ENCODE data around the gene UBR7. TPM values are rescaled to one million over a fixed set of nuclear protein-coding genes. Genes with fewer than 3 reads are reported as not detected.
A peak's percentile ranks its signal among the peaks of the same experiment; 100 is the strongest.

UBR7 gene
- total RNA-seq, 1 experiment from 2014 or later = 61.3 TPM

DNA sequence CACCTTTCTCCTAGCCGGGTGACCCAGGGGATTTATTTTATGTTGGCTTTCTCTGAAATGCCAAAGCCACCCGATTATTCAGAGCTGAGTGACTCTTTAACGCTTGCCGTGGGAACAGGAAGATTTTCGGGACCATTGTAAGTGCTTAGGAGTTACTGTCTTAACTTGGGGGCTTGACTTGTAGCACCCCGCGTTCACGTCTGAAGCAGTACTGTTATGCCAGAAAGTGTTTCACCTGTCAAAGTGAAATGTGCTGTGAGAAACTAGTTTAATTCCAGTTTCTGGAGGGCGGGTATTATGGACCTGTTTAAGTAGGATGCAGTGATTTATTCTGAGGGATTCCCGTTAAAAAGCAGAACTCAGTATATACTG lies 21.7 kb upstream of the UBR7 start:
- Histone ChIP-seq H3K9me2 (replicated peaks; ENCODE audit: low read length) (no peaks in the 10 kb centered on the region), H3K79me2 (ENCODE audit: low read length) (peaks cover 46% of the 10 kb centered on the region), H3K4me2 (ENCODE audit: low read length) (peak overlapping the region; percentile 92), H3F3A (ENCODE audit: low read length, unreplicated experiment) (no peaks in the 10 kb centered on the region), H3K27me3 (ENCODE audit: low read length) (no peaks in the 10 kb centered on the region), H3K9ac (ENCODE audit: low read length) (peak overlapping the region; percentile 74), H3K36me3 (ENCODE audit: low read depth, low read length) (peaks cover 13% of the 10 kb centered on the region; the same call in 1 of the 2 replicates), H3K4me3 (ENCODE audit: low read length) (peak overlapping the region; percentile 93), H3K4me1 (ENCODE audit: insufficient read depth, low read length) (peaks cover 19% of the 10 kb centered on the region), H4K20me1 (ENCODE audit: low read length) (0 out of 2 replicates have a peak, but pooled peaks cover 8% of the 10 kb centered on the region), H2AFZ (ENCODE audit: low read length) (peak overlapping the region; percentile 79; the same call in 1 of the 2 replicates), H3K27ac (ENCODE audit: low read length) (peak overlapping the region; percentile 62), H3K9me3 (ENCODE audit: low read length) (no peaks in the 10 kb centered on the region)
- ATAC-seq (peak; percentile 2; the same call in 1 of the 2 replicates), DNase-seq (peak; percentile 10)
- intact Hi-C loops (cut with micrococcal nuclease) = loop anchor here (2.0 kb wide), 1 partner anchor 21 kb away; the partner anchor contains the start of genes GON7 and UBR7
- POLR2A ChIA-PET (ENCODE audit: unreplicated experiment) = interaction anchor here (0.6 to 0.7 kb wide), 2 partner anchors 22 to 237 kb away, joined by 3 to 5 read pairs; partner anchors contain the start of genes GON7 and UBR7
- no TSS peak for BruUV-seq (replicated peaks)
- CTCF ChIA-PET = interaction anchor here (1.1 kb wide), 1 partner anchor 34 kb away, joined by 5 read pairs; no protein-coding TSS in a partner anchor
- TF ChIP-seq, protein P1, sequence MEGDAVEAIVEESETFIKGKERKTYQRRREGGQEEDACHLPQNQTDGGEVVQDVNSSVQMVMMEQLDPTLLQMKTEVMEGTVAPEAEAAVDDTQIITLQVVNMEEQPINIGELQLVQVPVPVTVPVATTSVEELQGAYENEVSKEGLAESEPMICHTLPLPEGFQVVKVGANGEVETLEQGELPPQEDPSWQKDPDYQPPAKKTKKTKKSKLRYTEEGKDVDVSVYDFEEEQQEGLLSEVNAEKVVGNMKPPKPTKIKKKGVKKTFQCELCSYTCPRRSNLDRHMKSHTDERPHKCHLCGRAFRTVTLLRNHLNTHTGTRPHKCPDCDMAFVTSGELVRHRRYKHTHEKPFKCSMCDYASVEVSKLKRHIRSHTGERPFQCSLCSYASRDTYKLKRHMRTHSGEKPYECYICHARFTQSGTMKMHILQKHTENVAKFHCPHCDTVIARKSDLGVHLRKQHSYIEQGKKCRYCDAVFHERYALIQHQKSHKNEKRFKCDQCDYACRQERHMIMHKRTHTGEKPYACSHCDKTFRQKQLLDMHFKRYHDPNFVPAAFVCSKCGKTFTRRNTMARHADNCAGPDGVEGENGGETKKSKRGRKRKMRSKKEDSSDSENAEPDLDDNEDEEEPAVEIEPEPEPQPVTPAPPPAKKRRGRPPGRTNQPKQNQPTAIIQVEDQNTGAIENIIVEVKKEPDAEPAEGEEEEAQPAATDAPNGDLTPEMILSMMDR (conservative IDR thresholded peaks at IDR 0.05; ENCODE audit: low read depth, low read length) = no peak
- TF ChIP-seq EZH2phosphoT487 (IDR thresholded peaks at IDR 0.05; ENCODE audit: borderline replicate concordance, low read length) (no peak), EZH2 (IDR thresholded peaks at IDR 0.05; ENCODE audit: low read length, unreplicated experiment) (no peak)

DNA sequence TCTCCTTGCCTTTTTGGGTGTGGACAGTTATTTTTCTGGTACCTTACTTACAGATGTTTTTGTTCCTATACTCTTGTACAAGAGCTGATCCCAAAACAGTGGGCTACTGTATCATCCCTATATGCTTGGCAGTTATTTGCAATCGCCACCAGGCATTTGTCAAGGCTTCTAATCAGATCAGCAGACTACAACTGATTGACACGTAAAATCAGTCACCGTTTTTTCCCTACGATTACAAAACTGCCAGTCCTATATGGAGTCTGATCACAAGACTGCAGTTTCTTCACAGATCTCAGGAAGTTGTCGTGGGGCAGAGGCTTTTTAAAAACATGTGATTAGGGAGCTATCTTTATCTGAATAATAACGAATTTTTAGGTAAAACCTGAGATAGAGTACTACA lies 20.6 kb upstream of the UBR7 start:
- no peaks in the 10 kb centered on the region for H3K27me3 ChIP-seq (ENCODE audit: low read length)
- TSS peak; percentile 61 for BruUV-seq (replicated peaks)
- ChIA-PET POLR2A (ENCODE audit: unreplicated experiment) (interaction anchor here (0.8 kb wide), 1 partner anchor 20 kb away, joined by 3 read pairs; the partner anchor contains the start of genes GON7 and UBR7), CTCF (no interaction called here)
- 0 out of 2 replicates have a peak, but pooled peaks cover 8% of the 10 kb centered on the region for H4K20me1 ChIP-seq (ENCODE audit: low read length)
- no peak overlapping the region for H3K27ac ChIP-seq (ENCODE audit: low read length)
- no peaks in the 10 kb centered on the region for H3K9me2 ChIP-seq (replicated peaks; ENCODE audit: low read length)
- no peak for ATAC-seq
- H3K4me1 ChIP-seq (ENCODE audit: insufficient read depth, low read length) = peaks cover 19% of the 10 kb centered on the region
- H2AFZ ChIP-seq (ENCODE audit: low read length) = no peak overlapping the region
- peaks cover 13% of the 10 kb centered on the region; the same call in 1 of the 2 replicates for H3K36me3 ChIP-seq (ENCODE audit: low read depth, low read length)
- H3K9ac ChIP-seq (ENCODE audit: low read length) = no peak overlapping the region
- TF ChIP-seq EZH2phosphoT487 (IDR thresholded peaks at IDR 0.05; ENCODE audit: borderline replicate concordance, low read length) = no peak
- TF ChIP-seq EZH2 (IDR thresholded peaks at IDR 0.05; ENCODE audit: low read length, unreplicated experiment) = no peak
- TF ChIP-seq, protein P1 (conservative IDR thresholded peaks at IDR 0.05; ENCODE audit: low read depth, low read length) = no peak
- peak overlapping the region; percentile 92 for H3K4me2 ChIP-seq (ENCODE audit: low read length)
- no peak for DNase-seq
- no peaks in the 10 kb centered on the region for H3K9me3 ChIP-seq (ENCODE audit: low read length)
- intact Hi-C loops (cut with micrococcal nuclease) = no loop called here
- peaks cover 46% of the 10 kb centered on the region for H3K79me2 ChIP-seq (ENCODE audit: low read length)
- no peaks in the 10 kb centered on the region for H3F3A ChIP-seq (ENCODE audit: low read length, unreplicated experiment)
- H3K4me3 ChIP-seq (ENCODE audit: low read length) = peak overlapping the region; percentile 93; the same call in 1 of the 2 replicates

DNA sequence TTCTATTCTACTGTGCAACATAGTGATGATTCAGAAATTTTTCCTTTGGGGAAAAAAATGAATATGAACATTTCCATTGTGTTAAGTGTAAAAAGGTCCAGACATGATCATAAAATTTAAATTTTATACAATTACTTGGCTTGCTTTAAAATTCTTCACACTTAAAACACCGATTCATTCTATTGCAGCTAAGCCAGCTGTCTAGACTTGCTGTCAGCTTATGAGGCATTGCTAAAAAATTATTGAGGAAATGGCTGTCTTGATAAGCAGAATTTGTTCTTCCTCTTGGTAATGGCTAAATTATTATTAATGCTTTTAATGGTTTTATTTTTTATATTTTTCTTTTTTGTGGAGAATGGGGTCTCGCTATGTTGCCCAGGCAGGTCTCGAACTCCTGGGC lies 20.1 kb upstream of the UBR7 start:
- no TSS peak for BruUV-seq (replicated peaks)
- H3K27me3 ChIP-seq (ENCODE audit: low read length) = no peaks in the 10 kb centered on the region

More for the DNA sequence above, 20.1 kb upstream of the UBR7 start:
- H3K9ac ChIP-seq (ENCODE audit: low read length) = no peak overlapping the region
- H3K27ac ChIP-seq (ENCODE audit: low read length) = no peak overlapping the region
- peak overlapping the region; percentile 92; the same call in 1 of the 2 replicates for H3K4me2 ChIP-seq (ENCODE audit: low read length)
- H3K79me2 ChIP-seq (ENCODE audit: low read length) = peaks cover 46% of the 10 kb centered on the region
- H2AFZ ChIP-seq (ENCODE audit: low read length) = no peak overlapping the region
- no peak for ATAC-seq
- ChIA-PET CTCF (no interaction called here), POLR2A (ENCODE audit: unreplicated experiment) (interaction anchor here (0.8 kb wide), 1 partner anchor 20 kb away, joined by 3 read pairs; the partner anchor contains the start of genes GON7 and UBR7)
- peaks cover 13% of the 10 kb centered on the region; the same call in 1 of the 2 replicates for H3K36me3 ChIP-seq (ENCODE audit: low read depth, low read length)
- intact Hi-C loops (cut with micrococcal nuclease) = no loop called here
- TF ChIP-seq, protein P1 (conservative IDR thresholded peaks at IDR 0.05; ENCODE audit: low read depth, low read length) = no peak
- TF ChIP-seq EZH2phosphoT487 (IDR thresholded peaks at IDR 0.05; ENCODE audit: borderline replicate concordance, low read length) (no peak), EZH2 (IDR thresholded peaks at IDR 0.05; ENCODE audit: low read length, unreplicated experiment) (no peak)
- H3K4me3 ChIP-seq (ENCODE audit: low read length) = no peak overlapping the region
- peaks cover 19% of the 10 kb centered on the region for H3K4me1 ChIP-seq (ENCODE audit: insufficient read depth, low read length)
- no peak for DNase-seq
- no peaks in the 10 kb centered on the region for H3F3A ChIP-seq (ENCODE audit: low read length, unreplicated experiment)
- 0 out of 2 replicates have a peak, but pooled peaks cover 8% of the 10 kb centered on the region for H4K20me1 ChIP-seq (ENCODE audit: low read length)
- H3K9me2 ChIP-seq (replicated peaks; ENCODE audit: low read length) = no peaks in the 10 kb centered on the region
- no peaks in the 10 kb centered on the region for H3K9me3 ChIP-seq (ENCODE audit: low read length)

Measured in PC-3 (cell line).